Peyer's patch (tissue), 4 donors: ENCODE data around the gene AMACR. TPM values are rescaled to one million over a fixed set of nuclear protein-coding genes. Genes with fewer than 3 reads are reported as not detected.
A peak's percentile ranks its signal among the peaks of the same experiment; 100 is the strongest.

Experiments used
- DNase-seq, 3 donors: peaks; one replicate each; pipeline ENCODE4 v3.0.0-alpha.2; 2017 to 2019
- H3K27ac ChIP-seq, 4 donors: fragments of 200-600 bp; sonication (generic); one replicate each; pipeline ENCODE4 v1.5.1; 2016 to 2019
- H3K27me3 ChIP-seq, 2 donors: fragments of 200-600 bp; sonication (generic); one replicate each; pipeline ENCODE4 v1.5.1; 2019
- H3K36me3 ChIP-seq, 3 donors: fragments of 200-600 bp; sonication (generic); one replicate each; pipeline ENCODE4 v1.5.1; 2016 to 2019
- H3K4me1 ChIP-seq, 4 donors: fragments of 200-600 bp; sonication (generic); one replicate each; pipeline ENCODE4 v1.5.1; 2016 to 2019
- H3K4me3 ChIP-seq, 4 donors: fragments of 200-600 bp; sonication (generic); 1 replicate in 3 of 4; 2 replicates in 1 of 4; pipeline ENCODE4 v1.5.1; 2016 to 2019; ENCODE audit warnings: mild to moderate bottlenecking in 1 of 4
- H3K9me3 ChIP-seq, 4 donors: fragments of 200-600 bp; sonication (generic); one replicate each; pipeline ENCODE4 v1.5.1; 2016 to 2019; ENCODE audit warnings: mild to moderate bottlenecking in 1 of 4
- CTCF ChIP-seq, 6 experiments: fragments of 450-650 bp in 4 of 6; fragments of 200-600 bp in 2 of 6; sonication (generic) in 1 of 6; IDR thresholded peaks; one replicate each; pipeline ENCODE4 v1.5.1; 2017 to 2019; ENCODE audit warnings: antibody characterized with exemption in 6 of 6, mild to moderate bottlenecking in 3 of 6, moderate library complexity in 1 of 6
- POLR2A ChIP-seq, 2 donors: fragments of 450-650 bp; IDR thresholded peaks; one replicate each; pipeline ENCODE4 v1.5.1; 2017; ENCODE audit warnings: antibody characterized with exemption in 2 of 2, mild to moderate bottlenecking in 2 of 2, moderate library complexity in 2 of 2
- total RNA-seq, 4 donors: library from RNA; depleted of rRNA; stranded (reverse); fragments of >200 nt; gene quantifications; one replicate each; pipeline ENCODE4 v1.1.0, GENCODE V29; 2016

AMACR gene
- total RNA-seq, 4 donors from 2014 or later: 14.9 to 24.1 (median 20.3) TPM

- no peaks in the 10 kb centered on the region for H3K36me3 ChIP-seq
- H3K9me3 ChIP-seq: no peaks in the 10 kb centered on the region
- TF ChIP-seq POLR2A (IDR thresholded peaks at IDR 0.05) (no peak), CTCF (IDR thresholded peaks at IDR 0.05) (no peak)
- H3K4me1 ChIP-seq: peaks cover 0 to 9% (median 0%) of the 10 kb centered on the region in 4 donors
- H3K4me3 ChIP-seq: no peak overlapping the region
- no peak overlapping the region for H3K27ac ChIP-seq
- no peak for DNase-seq
- no peaks in the 10 kb centered on the region for H3K27me3 ChIP-seq
Observed at GRCh38 chr5:34017254-34017653, 9.4 kb upstream of the AMACR start.

DNA sequence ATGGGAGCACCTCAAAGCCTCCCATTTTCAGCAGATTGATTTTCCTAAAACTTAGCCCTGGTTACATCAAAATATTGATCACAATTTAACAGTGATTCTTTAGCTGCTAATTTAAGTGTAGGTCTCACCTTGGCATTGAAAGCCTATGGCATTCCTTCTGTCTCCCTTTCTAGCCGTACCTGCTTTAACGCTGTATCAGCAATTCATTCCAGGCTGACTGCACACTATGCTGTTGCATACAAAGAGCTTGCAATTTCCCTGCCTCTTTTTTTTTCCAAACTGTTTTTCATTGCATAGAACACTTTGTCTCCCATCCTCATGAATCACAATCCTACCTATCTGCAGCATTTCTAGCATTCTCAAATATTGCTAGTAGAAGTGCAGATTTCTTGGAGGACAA, 8.9 kb upstream of the AMACR start:
- TF ChIP-seq CTCF (IDR thresholded peaks at IDR 0.05): no peak
- TF ChIP-seq POLR2A (IDR thresholded peaks at IDR 0.05): no peak
- no peak overlapping the region for H3K4me3 ChIP-seq
- H3K9me3 ChIP-seq: no peaks in the 10 kb centered on the region
- peaks cover 0 to 9% (median 0%) of the 10 kb centered on the region in 4 donors for H3K4me1 ChIP-seq
- no peak for DNase-seq
- H3K27me3 ChIP-seq: no peaks in the 10 kb centered on the region
- H3K27ac ChIP-seq: no peak overlapping the region
- no peaks in the 10 kb centered on the region for H3K36me3 ChIP-seq

DNA sequence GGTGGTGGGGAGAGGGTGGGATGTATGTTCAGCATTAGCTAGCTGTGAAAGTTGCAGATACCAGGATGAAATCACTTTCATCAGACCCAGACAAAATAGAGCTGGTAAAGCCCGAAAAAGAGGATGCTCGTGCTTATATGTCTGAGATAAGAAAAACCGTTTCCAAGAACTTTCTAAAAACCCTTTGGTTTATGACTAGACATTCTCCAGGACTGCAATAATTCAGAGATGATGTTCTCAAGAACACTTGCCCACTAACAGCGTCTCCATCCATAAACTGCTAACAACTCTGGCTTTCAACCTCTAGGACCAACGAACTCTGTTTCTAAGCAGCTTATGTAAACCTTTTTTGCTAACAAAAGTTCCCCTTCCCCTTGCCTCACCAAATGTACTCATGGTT, 8.4 kb upstream of the AMACR start:
- H3K4me1 ChIP-seq: peaks cover 0 to 9% (median 0%) of the 10 kb centered on the region in 4 donors
- no peaks in the 10 kb centered on the region for H3K9me3 ChIP-seq
- H3K27ac ChIP-seq: no peak overlapping the region
- H3K27me3 ChIP-seq: no peaks in the 10 kb centered on the region
- H3K36me3 ChIP-seq: no peaks in the 10 kb centered on the region
- no peak for TF ChIP-seq CTCF (IDR thresholded peaks at IDR 0.05)
- TF ChIP-seq POLR2A (IDR thresholded peaks at IDR 0.05): no peak
- DNase-seq: no peak
- no peak overlapping the region for H3K4me3 ChIP-seq

GRCh38 chr5:34015120-34015822, 7.4 kb upstream of the AMACR start:
- peak in 1 of 3 donors; percentile 68 for DNase-seq
- Histone ChIP-seq H3K4me1 (peaks cover 0 to 13% (median 0%) of the 10 kb centered on the region in 4 donors), H3K9me3 (no peaks in the 10 kb centered on the region), H3K36me3 (no peaks in the 10 kb centered on the region), H3K4me3 (no peak overlapping the region), H3K27me3 (no peaks in the 10 kb centered on the region), H3K27ac (peak overlapping the region in 1 of 4 donors; percentile 44)
- no peak for TF ChIP-seq CTCF (IDR thresholded peaks at IDR 0.05)
- no peak for TF ChIP-seq POLR2A (IDR thresholded peaks at IDR 0.05)

DNA sequence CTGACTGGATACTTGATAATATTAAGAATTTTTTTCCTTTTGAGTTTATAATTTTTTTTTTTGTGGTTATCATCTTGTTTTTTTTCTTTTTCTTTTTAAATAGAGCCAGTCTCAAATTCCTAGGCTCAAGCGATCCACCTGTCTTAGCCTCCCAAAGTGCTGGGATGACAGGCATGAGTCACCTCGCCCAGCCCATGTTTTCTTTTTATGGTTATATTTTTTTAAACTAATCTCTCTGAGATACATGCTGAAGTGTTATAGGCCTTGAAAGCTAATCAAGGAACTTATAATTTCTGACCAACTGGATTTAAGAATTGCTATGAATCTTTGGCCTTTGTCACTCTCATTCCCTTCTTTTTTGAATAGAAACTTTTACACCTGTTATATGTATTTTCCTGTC, 6.8 kb upstream of the AMACR start:
- H3K27ac ChIP-seq: no peak overlapping the region
- DNase-seq: peak in 1 of 3 donors; percentile 51
- no peaks in the 10 kb centered on the region for H3K27me3 ChIP-seq
- no peaks in the 10 kb centered on the region for H3K9me3 ChIP-seq
- no peak overlapping the region for H3K4me3 ChIP-seq
- no peaks in the 10 kb centered on the region for H3K36me3 ChIP-seq
- TF ChIP-seq CTCF (IDR thresholded peaks at IDR 0.05): no peak
- TF ChIP-seq POLR2A (IDR thresholded peaks at IDR 0.05): no peak
- H3K4me1 ChIP-seq: peaks cover 0 to 13% (median 0%) of the 10 kb centered on the region in 4 donors
